Measurements from ENCODE around the gene CMC1.

CMC1 gene

GRCh38 chr3:28349469-28350000 lies 108.1 kb downstream of the CMC1 start:
- DNase-seq (ENCODE audit: low read depth in 3 of 3, low spot score in 1 of 3): peak in 1 of 3 donors; percentile 5
